Pons (tissue), 1 donor: ENCODE results near the gene MTMR12.
"Not testable (repeated sequence)": the region's sequence is repeated elsewhere in the genome, so short reads cannot be mapped to it uniquely, and the experiment has no call there.

Source experiments
- DNase-seq: peaks from one replicate; pipeline ENCODE4 v3.0.0-alpha.2; 2016; ENCODE audit warnings: low spot score

MTMR12 gene

GRCh38 chr5:32297181-32298058 lies 15.3 kb downstream of the MTMR12 start:
- no peak for DNase-seq

DNA sequence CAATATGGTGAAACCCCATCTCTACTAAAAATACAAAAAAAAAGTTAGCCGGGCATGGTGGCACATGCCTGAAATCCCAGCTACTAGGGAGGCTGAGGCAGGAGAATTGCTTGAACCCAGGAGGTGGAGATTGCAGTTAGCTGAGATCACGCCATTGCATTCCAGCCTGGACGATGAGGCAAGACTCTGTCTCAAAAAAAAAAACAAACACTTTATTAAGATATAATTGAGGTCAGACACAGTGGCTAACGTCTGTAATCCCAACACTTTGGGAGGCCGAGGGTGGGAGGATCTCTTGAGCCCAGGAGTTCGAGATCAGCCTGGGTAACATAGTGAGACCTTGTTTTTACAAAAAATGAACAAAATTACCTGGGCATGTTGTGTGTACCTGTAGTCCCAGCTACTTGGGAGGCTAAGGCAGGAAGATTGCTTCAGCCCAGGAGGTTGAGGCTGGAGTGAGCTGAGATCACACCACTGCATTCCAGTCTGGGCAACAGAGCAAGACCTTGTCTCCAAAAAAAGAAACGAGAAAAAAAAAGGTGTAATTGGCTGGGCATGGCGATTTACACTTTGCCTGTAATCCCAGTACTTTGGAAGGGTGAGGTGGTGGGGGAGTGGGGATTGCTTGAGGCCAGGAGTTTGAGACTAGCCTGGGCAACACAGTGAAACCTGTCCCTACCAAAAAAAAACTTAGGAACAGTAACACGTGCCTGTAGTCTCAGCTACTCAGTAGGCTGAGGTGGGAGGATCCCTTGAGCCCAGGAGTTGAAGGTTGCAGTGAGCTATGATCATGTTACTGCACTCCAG lies 16.6 kb downstream of the MTMR12 start:
- DNase-seq = not testable (repeated sequence)

DNA sequence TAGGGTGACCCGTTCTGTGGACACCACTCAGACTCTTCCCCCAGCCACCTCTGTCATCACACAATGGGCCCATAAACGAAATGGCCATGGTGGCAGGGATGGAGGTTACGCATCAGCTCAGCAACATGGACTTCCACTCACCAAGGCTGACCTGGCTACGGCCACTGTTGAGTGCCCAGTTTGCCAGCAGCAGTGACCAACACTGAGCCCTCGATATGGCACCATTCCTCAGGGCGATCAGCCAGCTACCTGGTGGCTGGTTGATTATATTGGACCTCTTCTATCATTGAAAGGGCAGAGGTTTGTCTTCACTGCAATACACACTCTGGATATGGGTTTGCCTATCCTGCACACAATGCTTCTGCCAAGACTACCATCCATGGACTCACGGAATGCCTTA lies 21.1 kb downstream of the MTMR12 start:
- no peak for DNase-seq

DNA sequence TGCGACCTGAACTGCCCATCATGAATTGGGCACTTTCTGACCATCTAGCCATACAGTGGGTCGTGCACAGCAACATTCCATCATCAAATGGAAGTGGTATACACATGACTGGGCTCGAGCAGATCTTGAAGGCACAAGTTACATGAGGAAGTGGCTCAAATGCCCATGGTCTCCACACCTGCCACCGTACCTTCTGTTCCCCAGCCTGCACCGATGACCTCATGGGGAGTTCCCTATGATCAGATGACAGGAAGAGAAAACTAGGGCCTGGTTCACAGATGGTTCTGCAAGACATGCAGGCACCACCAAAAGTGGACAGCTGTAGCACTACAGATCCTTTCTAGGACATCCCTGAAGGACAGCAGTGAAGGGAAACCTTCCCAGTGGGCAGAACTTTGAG lies 21.8 kb downstream of the MTMR12 start:
- no peak for DNase-seq

- not testable (repeated sequence) for DNase-seq
Measured at GRCh38 chr5:32290501-32290900, 22.2 kb downstream of the MTMR12 start.

DNA sequence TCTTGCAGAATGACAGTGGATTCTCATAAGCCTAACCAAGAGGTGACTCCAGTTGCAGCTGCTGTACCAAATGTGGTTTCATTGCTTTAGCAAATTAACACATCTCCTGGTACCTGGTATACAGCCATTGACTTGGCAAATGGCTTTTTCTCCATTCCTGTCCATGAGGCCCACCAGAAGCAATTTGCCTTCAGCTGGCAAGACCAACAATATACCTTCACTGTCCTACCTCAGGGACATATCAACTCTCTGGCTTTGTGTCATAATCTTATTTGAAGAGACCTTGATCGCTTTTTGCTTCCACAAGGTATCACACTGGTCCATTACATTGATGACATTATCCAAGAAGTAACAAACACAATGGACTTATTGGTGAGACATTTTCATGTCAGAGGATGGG lies 22.8 kb downstream of the MTMR12 start:
- DNase-seq = not testable (repeated sequence)

- DNase-seq = not testable (repeated sequence)
Measured at GRCh38 chr5:32288135-32288534, 24.6 kb downstream of the MTMR12 start.

GRCh38 chr5:32287525-32287924 lies 25.2 kb downstream of the MTMR12 start:
- not testable (repeated sequence) for DNase-seq

DNA sequence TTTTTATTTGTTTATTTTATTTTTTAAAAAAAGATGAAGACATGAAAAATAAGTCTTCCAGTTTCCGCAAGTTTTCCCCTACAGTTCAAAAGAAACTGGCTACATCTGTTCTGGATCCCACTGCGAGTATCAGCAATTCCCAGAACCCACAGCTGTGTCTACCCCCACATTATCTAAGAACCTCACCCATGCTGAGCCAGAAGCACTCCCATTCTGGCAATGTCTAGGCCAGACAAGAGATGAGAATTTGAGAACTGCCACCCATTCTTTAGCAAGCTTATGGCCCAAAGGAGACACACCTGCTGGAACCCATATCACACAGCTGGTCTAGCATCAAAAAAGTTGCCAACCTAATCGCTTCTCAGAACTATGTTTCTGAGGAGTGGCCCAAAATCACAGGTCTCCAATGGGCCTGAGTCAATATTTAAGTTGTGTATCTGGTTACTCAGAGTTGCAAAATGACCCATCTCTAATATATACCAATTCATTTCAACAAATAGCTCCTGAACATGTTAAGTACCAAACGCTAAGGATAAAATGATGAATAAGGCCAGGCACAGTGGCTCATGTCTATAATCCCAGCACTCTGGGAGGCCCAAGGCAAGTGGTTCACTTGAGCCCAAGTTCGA lies 27.1 kb downstream of the MTMR12 start:
- DNase-seq = no peak

GRCh38 chr5:32283539-32284377 lies 29.0 kb downstream of the MTMR12 start:
- DNase-seq = no peak

DNA sequence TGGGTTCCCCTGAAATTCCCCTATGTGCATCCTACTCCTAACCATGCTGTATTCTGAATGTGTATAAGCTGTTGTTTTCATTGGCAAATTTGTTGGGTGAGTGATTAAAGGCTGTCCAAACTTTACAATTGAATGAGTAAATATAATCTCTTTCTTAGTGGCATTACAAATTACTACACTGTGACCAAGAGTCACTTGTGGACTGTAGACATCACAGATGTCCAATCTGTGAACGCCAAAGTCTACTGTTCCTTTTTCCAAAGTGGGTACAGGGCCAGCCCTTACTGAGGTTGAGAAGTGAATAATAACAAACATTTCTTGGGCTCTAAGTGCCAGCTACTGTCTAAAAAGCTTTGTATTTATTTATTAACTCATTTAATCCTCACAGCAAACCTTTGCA lies 29.7 kb downstream of the MTMR12 start:
- DNase-seq = no peak

- no peak for DNase-seq
Measured at GRCh38 chr5:32282633-32283032, 30.1 kb downstream of the MTMR12 start.

GRCh38 chr5:32281378-32282133 lies 31.2 kb downstream of the MTMR12 start:
- not testable (repeated sequence) for DNase-seq

DNA sequence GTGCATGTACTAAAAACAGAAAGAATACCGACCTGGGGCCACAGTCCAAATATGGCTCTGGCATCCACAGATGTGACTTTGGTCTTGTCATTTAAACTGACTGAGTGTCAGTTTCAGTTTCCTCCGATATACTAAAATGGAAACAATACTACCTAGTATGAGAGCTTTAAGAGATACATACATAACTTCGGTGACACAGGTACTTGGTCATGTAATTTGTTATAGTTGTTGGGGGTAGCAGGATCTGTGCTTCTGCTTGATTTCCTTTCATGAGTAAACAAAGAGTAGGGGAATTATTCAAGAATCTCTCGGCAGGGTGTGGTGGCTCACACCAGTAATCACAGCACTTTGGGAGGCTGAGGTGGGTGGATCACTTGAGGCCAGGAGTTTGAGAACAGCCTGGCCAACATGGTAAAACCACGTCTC lies 32.1 kb downstream of the MTMR12 start:
- no peak for DNase-seq

- DNase-seq = no peak
Measured at GRCh38 chr5:32279786-32280185, 33.0 kb downstream of the MTMR12 start.

- DNase-seq = no peak
Measured at GRCh38 chr5:32279223-32279622, 33.5 kb downstream of the MTMR12 start.

- DNase-seq = no peak
Measured at GRCh38 chr5:32278406-32278805, 34.3 kb downstream of the MTMR12 start.

DNA sequence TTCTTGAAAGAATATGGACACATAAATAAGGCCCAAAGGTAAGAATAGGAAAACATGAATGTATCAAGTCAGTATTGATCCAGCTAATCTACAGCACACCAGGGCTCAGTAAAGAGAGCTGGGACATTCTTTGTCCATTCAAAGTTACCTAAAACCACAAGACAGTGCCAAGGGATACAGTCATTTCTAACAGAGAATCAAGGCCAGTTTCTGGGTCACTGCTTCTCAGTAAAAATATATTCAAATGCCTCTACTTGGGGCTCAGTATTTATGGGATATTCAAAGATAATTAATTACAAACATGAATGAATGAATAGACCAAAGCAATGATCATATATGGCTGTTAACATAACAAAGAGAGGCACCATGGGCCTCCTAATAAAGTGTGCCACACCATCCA lies 34.9 kb downstream of the MTMR12 start:
- no peak for DNase-seq

DNA sequence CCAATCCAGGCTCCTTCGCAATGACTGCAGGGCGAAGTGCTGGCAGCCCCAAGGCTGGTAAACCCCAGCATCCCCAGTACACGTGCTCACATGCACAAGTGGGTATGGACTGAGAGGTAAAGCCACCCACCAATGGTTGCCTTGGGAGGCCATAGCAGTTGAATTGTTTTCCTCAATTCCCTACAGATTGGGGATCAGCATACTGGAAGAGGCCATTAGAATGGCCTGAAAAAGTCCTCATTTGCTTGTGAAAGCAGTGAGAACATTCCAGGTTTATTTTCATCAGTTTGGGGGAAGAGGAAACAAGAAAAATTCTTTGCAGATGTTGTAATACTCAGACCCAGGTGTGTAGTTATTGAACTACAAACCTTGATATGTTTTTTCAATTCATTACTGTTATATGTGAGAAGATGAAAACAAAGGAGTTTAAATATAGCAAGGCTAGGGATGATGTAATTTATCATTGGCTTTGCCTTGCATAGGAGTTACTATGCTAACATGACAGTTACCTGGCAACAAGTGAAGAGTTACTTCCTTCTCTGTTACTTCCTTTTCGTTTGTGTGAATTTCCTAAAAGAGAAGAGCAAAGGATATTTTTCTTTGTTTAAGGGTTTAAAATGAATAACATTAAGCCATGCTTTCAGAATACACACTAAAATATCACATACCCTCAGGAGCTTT lies 36.4 kb downstream of the MTMR12 start:
- DNase-seq = no peak

DNA sequence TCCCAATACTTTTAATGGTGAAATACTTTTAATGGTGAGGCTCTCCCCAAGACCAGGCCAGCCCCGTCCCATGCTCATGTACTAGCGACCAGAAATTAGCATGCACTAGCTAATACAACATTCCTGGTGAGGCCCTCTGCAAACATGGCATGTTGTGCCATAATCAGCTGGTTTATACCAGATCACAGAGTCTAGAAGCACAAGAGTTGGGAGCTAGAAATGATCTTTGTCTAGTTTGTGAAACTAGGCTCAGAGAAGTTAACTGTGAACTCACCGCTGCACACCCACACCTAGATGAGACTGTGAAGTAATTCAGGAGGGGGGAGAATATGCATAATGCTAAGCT lies 37.4 kb downstream of the MTMR12 start:
- DNase-seq = no peak
